Suppressor macrophage treated with lipopolysaccharide for 1 hour (primary cell): Measurements from ENCODE around the gene ABCB1.
"Not testable (repeated sequence)": the region's sequence is repeated elsewhere in the genome, so short reads cannot be mapped to it uniquely, and the experiment has no call there.

ENCODE experiments used
- DNase-seq, 3 donors: peaks; one replicate each; pipeline ENCODE4 v3.0.0-alpha.2; 2020 to 2022

Gene ABCB1

DNA sequence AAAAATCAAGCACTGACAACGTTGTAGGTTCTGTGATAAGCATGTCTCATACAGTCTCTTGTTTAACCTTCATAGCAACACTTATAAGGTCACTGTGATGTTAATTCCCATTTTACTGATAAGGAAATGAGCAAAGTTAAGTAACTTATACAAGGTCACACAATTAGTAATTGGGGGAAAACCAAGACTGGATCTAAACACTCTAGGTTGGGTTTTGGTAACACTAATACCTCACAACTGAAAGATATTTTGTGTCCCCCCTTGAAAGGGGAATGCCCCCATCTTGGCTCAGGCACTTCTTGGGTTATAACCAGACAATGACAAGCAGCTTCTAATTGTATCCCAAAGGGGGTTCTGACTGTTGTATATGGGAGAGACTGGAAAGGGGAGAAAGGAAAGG is 89.2 kb downstream of the ABCB1 start:
- no peak for DNase-seq

DNA sequence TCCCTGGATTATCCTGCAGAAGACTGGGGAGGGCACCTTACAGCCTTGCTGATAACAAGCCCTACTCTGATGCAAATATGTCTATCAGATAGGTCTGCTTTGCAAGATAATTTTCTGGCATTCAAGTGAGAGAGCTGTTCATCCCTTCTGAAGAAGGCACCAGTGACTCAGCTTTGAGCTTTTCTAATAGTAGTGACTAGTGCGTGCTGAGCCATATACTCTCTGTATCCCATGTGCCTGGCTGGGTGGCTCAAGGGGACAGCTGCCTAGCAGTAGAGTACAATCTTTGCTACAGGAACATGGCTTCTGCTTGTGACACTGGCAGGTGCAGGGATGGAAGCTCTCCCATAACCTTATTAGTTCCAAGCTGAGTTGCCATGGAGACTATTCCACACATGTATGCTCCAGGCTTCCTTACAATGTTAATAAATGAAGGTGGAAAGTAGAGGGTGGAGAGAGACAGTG is 90.2 kb downstream of the ABCB1 start:
- DNase-seq, result no peak

DNA sequence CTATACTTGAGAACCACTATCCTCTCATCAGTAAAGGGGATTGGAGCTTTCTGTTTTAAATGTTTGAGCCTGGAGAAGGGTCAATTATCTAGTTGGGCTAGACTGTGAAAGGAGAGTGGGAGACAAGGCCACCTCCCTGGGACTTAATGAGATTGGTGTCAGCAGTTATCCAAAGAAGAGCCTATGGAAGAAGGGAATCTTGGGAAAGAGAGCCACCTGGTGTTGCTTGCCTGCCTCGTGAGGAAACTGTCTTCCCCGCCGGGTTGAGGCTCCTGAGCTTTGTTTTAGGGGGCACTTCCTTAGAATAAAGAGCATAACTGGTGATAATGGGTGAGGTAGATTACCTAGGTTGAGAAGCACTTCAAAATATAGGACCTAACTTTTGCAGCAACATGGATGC is 93.2 kb downstream of the ABCB1 start:
- no peak for DNase-seq

DNA sequence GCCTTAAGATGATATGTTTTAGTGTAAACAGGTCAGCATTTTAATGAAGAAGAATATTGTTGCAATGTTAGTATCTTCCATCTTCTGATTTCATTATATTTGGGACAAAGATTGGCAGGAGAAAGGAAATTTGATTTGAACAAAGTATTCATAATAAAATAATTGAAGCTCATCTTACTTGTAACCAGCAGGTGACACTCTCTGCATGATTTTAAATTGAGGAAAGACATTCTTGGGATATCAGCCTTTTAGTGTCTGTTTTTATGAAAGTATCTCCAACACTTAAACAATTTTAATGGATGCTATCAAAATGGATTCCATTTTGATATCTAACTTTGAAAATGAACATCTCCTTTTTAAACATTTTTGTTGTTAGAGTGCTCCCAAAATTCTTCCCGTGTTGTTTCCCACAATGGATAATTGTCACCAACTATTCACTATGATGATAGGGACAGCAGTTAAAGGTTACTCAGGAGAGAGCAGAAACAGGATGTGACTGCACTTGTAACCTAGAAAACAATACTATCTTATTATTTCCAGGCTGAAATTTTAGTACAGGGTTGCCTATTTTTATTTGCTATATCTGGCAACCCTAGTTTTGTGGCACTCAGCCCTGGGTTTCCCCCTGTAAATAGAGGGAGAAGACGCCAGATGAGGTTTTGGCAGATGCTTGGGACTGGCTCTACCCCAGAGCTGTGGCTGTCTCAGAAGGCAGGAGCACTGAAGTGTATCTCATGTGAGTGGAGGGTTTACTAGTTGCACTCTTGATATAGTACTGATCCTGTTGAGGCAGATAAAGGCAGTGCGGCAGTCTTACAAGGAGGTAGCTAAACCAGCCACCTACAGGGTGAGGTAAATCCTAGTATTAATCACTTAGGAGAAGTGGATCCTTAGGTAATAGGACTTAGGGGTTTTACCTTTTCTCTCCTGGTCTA is 94.2 kb downstream of the ABCB1 start:
- DNase-seq, result peak; percentile 29 to 47 (median 39)

DNA sequence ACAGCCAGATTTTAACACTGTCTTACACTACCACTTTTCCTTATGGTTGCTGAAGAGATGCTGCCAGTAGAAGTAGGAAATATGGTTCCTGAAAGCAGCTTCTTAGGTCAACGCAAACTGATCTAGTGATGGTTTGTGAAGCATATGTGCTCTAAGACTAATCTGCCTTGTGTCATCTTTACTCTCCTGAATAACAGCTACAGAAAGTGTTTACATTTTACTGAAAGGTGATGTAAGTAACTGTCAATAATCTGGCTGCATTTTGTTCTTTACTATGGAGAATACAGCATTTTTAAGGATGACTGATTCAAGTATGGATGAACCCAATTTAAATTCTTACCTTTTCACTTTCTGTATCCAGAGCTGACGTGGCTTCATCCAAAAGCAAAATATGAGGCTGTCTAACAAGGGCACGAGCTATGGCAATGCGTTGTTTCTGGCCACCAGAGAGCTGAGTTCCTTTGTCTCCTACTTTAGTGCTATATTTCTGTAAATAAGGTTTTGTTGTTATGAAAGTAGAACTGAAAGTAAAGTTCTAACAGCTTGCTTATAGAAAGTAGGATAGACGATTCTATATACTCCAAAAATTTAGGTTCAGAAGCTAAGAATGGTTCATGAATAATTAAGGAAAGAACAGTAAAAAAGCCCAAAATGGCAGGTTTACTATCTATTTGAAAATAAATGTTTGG is 95.0 kb downstream of the ABCB1 start:
- no peak for DNase-seq

DNA sequence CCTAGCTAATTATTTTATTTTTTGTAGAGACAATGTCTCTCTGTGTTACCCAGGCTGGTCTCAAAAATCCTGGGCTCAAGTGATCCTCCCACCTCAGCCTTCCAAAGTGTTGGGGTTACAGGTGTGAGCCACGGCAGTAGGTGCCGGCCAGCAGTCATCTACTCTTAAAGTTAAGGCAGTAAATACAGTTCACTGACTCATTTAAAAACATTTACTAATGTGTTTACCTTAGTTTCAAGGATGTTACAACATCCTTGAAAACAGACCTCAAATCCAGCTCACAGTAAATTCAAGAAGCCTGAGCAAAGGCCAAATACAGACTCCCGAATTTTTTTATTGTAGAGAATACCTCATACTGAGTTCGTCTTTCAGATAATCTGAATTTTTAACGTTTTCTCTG is 95.6 kb downstream of the ABCB1 start:
- no peak for DNase-seq

DNA sequence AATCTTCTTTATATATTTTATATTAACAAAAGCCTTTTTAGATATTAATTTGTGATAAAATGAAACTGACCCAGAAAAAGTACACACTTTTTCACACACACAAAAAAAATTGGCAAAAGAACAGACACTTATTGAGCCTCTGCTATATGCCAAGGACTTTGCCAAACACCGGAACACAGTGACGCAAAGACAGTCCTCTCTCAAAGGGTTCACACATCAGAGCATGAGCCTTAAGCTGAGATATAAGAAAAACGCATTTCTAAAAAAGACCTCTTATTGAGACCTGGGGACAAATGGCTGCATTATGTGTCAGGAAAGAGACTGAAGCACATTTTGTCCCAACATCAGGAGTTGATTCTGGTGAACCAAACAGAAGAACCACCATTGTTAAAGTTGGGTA is 101.2 kb downstream of the ABCB1 start:
- no peak for DNase-seq

DNA sequence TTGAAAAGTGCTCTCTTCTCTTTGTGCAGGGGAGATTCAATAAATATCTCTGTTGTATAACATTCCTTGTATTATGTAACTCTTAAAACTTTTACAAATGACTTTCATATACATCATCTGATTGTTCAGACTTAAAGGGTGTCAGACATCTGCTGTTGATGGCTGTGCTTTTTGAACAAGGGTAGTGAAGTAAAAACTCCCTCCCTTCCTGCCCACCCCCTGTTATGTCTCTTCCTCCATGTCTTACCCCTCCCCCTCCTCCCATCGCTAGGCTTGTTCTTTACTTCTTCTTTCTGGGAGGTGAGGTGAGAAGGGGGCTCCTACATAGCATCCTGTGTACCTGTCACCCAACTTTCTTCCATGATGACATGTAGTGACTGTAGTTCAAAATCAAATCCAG is 101.8 kb downstream of the ABCB1 start:
- no peak for DNase-seq

DNA sequence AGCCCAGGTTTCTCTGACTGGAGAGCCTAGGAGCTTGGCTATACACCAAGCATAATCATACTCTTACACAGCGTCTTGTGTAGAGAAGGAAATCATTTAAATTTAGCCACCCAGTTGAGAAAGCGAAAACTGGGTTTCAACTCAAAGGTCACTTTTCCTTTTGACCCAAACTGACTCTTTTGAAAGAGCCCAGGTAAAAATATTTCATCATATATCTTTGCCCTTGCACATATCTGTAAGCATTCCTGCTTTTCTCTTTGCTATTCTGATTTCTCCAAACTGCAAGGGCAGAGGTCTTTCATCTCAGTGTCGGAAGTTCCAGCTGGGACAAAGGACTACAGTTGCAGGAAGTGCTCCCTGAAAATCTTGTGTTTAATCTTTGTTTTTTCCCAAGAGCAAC is 103.2 kb downstream of the ABCB1 start:
- DNase-seq, result no peak

DNA sequence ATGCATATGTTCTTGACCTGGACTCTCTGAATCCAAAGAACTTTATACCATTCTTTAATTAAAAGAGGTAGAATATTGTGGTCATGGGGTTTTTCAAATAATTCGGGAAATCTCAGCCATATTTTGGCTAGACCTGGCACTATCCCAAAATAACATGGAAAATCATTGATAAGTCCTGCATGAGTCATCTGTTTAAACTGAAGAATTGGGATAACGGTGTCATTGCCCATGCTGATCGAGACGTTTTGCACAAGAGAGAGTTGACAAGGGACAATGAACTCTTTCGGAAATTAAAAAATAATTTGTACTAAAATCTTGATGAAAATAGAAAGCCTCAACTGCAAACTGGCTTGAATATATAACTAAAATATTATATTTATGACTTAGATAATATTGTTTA is 105.3 kb downstream of the ABCB1 start:
- DNase-seq, result no peak

DNA sequence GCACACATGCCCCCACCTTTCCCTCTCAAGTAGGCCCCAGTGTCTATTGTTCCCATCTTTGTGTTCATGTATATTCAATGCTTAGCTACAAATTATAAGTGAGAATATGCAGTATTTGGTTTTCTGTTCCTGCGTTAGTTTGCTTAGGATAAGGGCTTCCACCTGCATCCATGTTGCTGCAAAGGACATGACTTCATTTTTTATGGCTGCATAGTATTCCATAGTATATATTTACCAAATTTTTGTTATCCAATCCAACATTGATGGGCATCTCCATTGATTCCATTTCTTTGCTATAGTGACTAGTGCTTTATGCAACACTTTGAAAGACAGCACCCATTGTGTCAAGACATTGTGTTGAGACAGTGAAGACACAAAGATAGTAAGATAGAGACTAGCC is 106.2 kb downstream of the ABCB1 start:
- no peak for DNase-seq

DNA sequence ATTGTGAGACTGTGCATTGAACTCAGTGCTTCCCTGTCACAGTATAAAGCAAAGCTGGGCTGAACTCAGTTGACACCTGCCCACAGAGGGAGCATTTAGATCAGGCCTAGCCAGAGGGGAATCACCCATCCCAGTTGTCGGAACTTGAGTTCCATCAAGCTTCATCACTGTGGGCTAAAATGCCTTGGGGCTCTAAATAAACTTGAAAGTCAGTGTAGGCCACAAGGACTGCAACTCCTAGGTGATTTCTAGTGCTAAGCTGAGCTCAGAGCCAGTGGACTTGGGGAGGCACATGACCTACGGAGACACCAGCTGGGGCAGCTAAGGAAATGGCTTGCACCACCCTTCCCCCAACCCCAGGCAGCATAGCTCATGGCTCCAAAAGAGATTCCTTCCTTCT is 117.6 kb downstream of the ABCB1 start:
- no peak for DNase-seq

DNA sequence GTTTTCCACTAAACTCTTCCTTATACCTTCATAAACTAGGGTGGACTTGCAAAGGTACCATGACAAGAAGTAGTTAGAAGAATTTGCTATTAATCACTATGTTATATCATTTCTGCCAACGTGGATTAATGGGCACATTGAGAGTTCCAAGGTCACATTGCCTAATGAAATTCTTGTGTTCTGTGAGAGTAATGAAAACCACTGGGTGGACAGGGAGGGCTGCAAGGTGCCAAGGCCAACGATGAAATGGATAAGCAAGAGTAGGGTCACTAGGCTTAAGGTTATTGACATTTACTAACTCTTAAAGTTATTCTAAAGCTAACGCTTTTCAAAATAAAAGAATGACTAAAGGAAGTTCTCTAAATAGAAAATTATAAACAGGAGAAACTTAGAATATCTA is 118.6 kb downstream of the ABCB1 start:
- no peak for DNase-seq

DNA sequence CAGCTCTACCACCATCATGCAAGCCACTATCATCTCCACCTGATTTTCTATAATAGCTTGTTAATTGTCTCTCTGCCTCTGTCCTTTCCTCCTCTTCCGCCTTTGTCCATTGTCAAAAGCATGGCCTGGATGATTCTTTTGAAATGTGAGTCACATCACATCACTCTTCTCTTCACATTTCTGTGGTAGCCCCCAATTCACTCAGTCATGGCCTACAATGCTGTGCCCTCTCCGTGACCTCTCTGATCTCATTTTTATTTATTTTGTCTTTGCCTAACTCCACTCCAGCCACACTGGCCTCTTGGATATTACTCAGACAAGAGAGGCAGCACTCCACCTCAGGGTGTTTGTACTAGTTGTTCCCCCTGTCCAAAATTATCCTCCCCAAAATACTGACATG is 120.3 kb downstream of the ABCB1 start:
- no peak for DNase-seq

DNA sequence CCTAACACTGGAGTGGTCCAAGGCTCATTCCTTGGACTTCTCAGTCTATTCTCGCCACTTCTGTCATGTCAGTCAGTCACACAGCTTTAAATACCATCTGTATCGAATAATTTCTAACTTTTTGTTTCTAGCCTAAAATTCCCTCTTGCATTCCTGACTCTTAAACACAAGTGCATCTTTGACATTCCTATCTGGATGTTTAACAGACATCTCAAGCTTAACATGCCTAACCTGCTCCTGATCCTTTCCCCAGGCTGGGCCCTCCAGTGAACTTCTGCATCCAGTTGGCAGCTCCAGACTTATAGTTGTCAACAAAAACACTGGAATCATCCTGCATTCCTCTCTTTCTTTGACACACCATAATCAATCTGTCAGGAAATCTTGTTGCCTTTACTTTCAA is 120.7 kb downstream of the ABCB1 start:
- no peak for DNase-seq

DNA sequence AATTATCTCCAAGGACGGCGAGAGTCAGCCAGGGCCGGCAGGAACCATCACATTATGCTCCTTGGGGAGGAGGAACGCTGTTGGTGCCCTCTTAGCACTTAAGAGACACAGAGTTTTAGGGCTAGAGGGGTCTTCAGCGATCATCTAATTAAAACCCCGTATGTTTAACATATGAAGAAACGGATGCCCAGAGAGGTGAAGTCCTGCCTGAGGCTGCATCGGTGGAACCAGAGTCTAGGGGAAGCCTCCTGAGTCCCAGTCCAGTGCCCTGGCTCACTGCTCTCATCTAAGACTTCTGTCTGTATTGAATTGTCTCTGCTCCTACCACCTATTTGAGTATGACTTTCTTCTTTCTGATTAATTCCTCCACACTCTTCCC is 124.5 kb downstream of the ABCB1 start:
- no peak for DNase-seq

DNA sequence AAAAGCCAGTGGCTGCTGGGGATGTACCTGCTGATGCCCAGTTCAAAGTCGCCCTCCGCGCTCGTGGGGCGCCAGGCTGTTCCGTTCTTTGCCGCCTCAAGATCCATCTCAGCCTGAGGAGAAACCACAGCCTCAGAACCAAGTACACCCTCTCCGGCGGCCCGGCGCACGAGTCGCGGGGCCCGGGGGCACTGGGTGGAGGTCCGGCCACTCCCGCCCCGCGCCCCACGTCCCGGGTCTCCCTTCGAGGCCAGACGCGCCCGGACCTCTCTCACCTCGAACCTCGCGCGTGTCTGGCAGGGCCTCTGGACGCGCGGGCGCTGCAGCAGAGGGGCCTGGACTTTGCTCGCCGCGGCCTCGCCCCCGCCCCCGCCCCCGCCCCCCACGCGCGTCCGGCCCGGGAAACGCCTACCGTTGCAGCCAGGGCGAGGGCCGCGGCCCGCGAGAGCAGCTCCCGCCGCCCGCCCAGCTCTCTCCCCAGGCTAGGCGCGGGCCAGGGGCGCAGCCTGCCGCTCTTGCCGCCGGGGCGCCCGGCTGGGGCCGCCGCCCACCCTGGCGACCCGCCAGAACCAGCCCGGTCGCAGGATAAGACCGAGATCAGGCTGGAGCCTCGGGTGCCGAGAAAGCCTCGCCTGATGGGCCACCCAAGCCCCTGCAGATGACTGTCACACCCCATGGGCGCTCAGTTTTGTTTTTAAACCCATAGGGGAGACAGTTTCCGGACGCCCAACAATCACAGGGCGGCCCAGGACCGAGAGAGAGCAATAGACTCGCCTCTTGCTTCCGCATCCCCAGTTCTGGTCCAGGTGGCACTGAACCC is 125.1 kb downstream of the ABCB1 start, which contains the start of gene ABCB4:
TSS of gene ABCB4 (minus strand) at position 322 of the 820 bp plus-strand sequence. CDS start at position 107, 215 bp downstream.
- DNase-seq, result peak; percentile 16 to 43 (median 38)

DNA sequence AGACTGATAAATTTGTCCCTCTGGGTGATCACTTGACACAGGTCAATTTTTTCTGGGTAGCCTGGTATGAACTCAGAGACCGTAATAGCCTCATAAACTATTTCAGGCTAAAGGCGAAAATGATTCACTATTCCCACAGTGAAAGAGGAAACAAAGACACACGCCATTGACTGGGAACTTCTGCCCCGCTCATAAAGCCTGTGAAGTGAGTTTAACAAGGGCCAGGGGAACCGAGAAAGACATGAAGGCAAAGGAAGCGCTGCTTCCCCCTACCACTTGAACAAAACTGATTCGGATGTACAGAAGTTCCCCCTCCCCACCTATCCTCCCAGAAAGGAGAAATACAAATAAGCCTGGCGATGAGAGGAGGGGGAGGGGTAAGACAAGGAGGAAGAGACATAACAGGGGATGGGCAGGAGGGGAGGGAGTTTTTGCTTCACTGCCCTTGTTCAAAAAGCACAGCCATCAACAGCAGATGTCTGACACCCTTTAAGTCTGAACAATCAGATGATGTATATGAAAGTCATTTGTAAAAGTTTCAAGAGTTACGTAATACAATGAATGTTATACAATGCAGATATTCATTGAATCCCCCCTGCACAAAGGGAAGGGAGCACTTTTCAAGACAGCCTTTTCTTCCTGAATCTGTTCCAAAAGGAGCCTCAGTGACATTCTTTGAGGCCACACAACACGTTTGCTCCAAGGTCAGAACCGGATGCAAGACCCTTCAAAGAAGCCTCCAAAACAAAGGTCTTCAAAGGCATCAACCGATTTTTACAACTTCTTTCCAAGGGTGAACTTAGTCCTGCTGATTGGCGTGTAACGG is 125.9 kb downstream of the ABCB1 start:
- peak; percentile 86 to 95 (median 94) for DNase-seq

DNA sequence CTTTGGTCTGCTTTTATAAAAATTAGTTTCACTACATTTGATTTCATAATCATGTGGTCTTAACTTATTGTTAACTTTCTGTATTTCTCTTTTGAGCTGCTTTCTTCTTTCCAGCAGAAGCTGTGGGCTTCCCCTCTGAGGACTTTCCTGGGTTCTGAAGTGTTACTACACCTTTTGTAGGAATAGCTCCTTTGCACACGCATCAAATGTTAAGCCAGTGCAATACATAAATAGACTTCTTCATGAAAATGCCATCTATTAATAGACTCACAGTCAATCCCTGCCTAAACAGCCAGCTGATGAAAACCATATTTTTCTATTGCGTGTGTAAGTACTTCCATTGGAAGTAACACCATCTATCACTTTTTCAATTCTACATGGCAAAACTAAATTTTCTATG is 126.7 kb downstream of the ABCB1 start:
- DNase-seq, result peak; percentile 37 to 67 (median 40)

DNA sequence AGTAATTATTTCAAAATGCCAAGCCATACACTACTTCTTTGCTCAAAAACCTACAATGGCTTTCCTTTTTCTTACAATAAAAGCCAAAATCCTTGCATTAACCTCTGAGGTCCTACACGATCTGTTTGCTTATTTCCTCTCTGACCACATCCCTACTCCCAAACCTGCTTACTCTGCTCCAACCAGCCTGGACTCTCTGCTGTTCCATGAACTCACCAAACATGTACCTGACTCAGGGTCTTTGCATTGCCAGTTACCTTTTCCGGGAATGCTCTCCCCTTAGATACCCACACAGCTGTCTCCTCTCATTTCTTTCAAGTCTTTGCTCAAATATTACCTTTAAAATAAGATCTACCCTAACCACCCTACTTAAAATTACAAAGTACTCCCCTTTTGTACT is 127.5 kb downstream of the ABCB1 start:
- no peak for DNase-seq

DNA sequence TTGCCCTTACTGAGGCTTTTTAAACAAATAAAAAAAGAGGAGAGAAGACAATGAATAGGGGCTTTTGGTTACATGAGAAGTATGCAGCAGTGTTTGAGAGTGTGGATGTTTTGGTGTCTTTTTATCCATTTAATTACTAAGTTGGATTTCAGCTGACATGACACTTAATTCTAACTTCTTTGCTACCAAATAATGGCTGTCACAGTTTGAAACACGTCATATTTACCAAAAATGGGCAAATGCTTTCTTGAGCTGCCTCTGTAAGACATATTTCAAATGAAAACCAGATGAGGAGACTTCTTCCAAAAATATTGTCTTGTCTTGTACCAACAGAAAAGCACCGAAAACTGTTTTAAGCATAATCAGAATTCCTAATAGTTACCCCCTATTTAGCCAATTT is 129.2 kb downstream of the ABCB1 start:
- DNase-seq, result no peak

DNA sequence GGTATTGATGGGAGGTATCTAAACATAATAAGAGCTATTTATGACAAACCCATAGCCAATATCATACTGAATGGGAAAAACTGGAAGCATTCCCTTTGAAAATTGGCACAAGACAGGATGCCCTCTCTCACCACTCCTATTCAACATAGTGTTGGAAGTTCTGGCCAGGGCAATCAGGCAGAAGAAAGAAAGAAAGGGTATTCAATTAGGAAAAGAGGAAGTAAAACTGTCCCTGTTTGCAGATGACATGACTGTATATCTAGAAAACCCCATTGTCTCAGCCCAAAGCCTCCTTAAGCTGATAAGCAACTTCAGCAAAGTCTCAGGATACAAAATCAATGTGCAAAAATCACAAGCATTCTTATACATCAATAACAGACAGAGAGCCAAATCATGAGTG is 131.5 kb downstream of the ABCB1 start:
- DNase-seq, result not testable (repeated sequence)
